Ectodermal cell (in vitro differentiated cells): ENCODE measurements around the gene SLC24A3.

ENCODE experiments used
- H3K27ac ChIP-seq: 2 replicates; pipeline ENCODE4 v1.7.0; 2013; ENCODE audit warnings: mild to moderate bottlenecking, low read depth, low read length; ENCODE audit not compliant: insufficient read depth, poor library complexity, severe bottlenecking
- H3K27me3 ChIP-seq: 2 replicates; pipeline ENCODE4 v1.7.0; 2013; ENCODE audit warnings: mild to moderate bottlenecking, low read length; ENCODE audit not compliant: insufficient read depth, control insufficient read depth, poor library complexity, severe bottlenecking
- H3K36me3 ChIP-seq: one replicate; pipeline ENCODE4 v1.7.0; 2013; ENCODE audit warnings: low read length; ENCODE audit not compliant: control insufficient read depth, insufficient read depth
- H3K4me1 ChIP-seq: one replicate; pipeline ENCODE4 v1.7.0; 2013; ENCODE audit warnings: low read length; ENCODE audit not compliant: control insufficient read depth, insufficient read depth
- H3K4me3 ChIP-seq: 2 replicates; pipeline ENCODE4 v1.7.0; 2013; ENCODE audit warnings: low read depth, low read length, control low read depth; ENCODE audit not compliant: insufficient read depth
- H3K9me3 ChIP-seq: 2 replicates; pipeline ENCODE4 v1.7.0; 2013; ENCODE audit warnings: mild to moderate bottlenecking, low read length, moderate library complexity; ENCODE audit not compliant: control insufficient read depth
- whole genome bisulfite sequencing, 2 experiments: methylation state at CpG; one replicate each; pipeline ENCODE4 v1.1.7; 2013; ENCODE audit warnings: missing lambda C conversion rate in 2 of 2; 5-methylcytosine and 5-hydroxymethylcytosine counted together

Gene SLC24A3

DNA sequence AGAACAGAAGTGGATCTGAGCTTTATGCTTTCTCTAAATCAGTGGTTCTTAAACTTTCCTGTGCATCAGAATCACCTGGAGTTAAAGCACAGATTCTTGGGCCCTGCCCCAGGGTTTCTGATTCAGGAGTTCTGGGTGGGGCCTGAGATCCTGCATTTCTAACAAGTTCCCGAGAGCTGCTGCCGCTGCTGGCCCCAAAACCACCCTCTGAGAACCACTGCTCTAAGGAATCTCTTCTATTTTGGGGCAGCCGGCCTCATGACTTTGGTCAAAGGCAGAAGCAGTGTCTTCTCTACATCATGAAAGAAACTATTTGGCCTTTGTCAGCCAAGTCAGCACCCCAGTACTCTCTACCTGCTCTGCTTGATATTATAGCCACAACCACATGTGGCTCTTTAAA is 503.5 kb downstream of the SLC24A3 start:
- no peak overlapping the region for H3K4me3 ChIP-seq

DNA sequence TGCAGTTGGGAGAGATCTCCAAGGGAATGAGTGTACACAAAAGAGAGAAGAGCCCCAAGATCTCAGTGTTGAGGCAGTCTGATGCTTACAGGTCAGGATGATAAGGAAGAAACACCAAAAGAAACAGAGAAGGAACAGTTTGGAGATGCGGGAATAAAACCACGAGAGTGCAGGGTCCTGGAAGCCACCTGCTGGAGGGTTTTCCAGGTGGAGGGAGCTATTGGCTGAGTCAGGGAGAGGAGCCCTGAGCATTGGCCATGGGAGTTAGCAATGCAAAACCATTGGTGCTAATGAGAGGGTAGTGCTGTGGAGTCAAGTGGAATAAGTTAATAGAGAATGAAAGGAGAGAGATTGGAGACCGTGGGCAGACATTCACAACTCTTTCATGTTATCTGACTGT is 506.4 kb downstream of the SLC24A3 start:
- H3K9me3 ChIP-seq, result no peaks in the 10 kb centered on the region
- WGBS, 2 experiments, result 89 to 91% methylated on average over 3 of the region's 3 CpGs
- no peaks in the 10 kb centered on the region for H3K27me3 ChIP-seq
- no peak overlapping the region for H3K4me3 ChIP-seq
- no peaks in the 10 kb centered on the region for H3K4me1 ChIP-seq
- no peak overlapping the region for H3K27ac ChIP-seq
- no peaks in the 10 kb centered on the region for H3K36me3 ChIP-seq

More for the DNA sequence above, 503.5 kb downstream of the SLC24A3 start:
- no peaks in the 10 kb centered on the region for H3K36me3 ChIP-seq
- no peaks in the 10 kb centered on the region for H3K27me3 ChIP-seq
- no peaks in the 10 kb centered on the region for H3K9me3 ChIP-seq
- H3K27ac ChIP-seq, result no peak overlapping the region
- WGBS, 2 experiments, result 90 to 92% methylated on average over 3 of the region's 3 CpGs
- H3K4me1 ChIP-seq, result no peaks in the 10 kb centered on the region

DNA sequence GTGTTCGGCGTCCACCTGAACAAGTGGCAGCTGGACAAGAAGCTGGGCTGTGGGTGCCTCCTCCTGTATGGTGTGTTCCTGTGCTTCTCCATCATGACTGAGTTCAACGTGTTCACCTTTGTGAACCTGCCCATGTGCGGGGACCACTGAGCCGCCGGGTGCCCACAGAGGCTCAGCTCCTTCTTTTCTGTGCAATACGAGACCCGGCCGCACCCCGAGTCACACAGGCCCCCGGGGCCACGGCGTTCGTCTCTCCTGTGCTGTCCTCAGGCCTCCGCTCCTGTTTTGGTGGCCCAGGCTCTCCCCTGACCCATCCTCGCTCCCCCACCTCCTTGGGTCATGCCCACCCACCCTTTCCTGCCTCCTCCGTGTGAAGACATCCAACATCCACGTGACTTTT is 508.5 kb downstream of the SLC24A3 start:
- WGBS, 2 experiments, result 93 to 94% methylated on average over 18 of the region's 18 CpGs
- Histone ChIP-seq H3K4me3 (no peak overlapping the region), H3K27me3 (no peaks in the 10 kb centered on the region), H3K36me3 (no peaks in the 10 kb centered on the region), H3K4me1 (no peaks in the 10 kb centered on the region), H3K9me3 (no peaks in the 10 kb centered on the region), H3K27ac (no peak overlapping the region)

DNA sequence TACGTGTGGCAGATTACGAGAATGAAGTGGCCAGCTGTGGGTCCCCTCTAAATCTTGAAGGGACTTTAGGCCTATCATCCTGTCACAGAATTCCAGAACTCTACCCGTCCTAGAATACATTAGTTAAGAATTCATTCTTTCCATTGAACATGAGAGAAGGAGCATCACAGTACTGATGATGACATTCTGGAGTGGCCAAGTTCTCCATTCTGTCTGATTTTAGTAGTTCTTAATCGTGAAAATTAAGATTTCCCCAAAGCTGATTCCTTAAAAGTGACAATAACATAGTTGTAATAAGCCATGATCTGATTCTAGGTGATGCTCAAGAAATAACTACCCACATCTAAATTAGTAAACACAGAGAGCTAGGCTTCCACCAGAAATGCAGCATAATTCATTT is 510.6 kb downstream of the SLC24A3 start:
- no peaks in the 10 kb centered on the region for H3K27me3 ChIP-seq
- no peak overlapping the region for H3K4me3 ChIP-seq
- no peaks in the 10 kb centered on the region for H3K4me1 ChIP-seq
- H3K9me3 ChIP-seq, result no peaks in the 10 kb centered on the region
- H3K27ac ChIP-seq, result no peak overlapping the region
- H3K36me3 ChIP-seq, result no peaks in the 10 kb centered on the region
- 89 to 94% methylated on average over 4 of the region's 4 CpGs for WGBS, 2 experiments

DNA sequence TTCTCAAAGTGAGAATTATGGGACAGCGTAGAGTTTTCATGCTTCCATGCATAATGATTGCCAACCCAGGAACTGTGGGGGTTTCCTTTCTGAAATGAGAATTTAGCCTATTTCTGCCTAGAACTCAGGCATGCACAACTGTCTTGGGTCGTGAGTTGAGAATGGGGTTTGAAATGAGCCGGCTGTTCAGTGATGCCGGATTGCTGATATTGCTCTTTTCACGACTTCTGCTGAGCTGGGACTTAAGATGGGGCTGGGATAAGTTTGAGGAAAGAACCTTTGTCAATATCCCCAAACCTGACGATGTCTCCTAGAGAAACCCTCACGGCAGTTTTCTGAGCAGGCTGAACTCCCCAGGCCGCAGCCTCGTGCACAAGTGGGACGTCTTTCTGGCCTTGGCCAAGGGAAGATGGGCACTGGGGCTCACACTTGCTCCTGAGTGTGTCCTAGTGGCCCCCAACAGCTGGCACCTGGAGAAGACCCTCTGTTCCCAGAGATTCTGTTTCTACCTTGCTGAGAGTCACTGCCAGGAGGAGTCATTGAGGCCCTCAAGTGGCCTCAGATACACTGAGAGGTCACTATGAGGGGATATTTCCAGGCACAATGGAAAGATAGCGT is 511.5 kb downstream of the SLC24A3 start:
- Histone ChIP-seq H3K9me3 (no peaks in the 10 kb centered on the region), H3K36me3 (no peaks in the 10 kb centered on the region), H3K4me1 (no peaks in the 10 kb centered on the region), H3K4me3 (no peak overlapping the region), H3K27me3 (no peaks in the 10 kb centered on the region), H3K27ac (no peak overlapping the region)
- 87% methylated on average over 11 of the region's 11 CpGs for WGBS, 2 experiments

DNA sequence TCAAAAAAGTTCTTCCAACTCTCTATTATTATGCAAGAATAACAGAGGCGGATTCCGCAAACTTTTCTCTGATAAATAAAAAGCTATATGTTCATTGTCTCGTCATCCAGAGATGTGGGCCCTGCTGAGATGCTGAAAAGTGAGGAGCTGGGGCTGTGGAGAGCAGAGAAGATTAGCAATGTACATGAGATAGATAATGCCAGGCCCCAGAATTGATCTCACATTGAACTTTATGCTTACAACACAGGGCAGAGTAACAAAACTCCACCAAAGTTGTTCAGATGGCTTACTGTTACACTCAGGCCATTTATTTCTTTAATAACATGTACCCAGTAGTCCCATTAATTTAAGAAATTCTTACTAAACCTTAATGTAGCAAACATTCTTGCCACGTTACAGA is 512.9 kb downstream of the SLC24A3 start:
- Histone ChIP-seq H3K4me3 (no peak overlapping the region), H3K36me3 (no peaks in the 10 kb centered on the region), H3K27ac (no peak overlapping the region), H3K27me3 (no peaks in the 10 kb centered on the region), H3K4me1 (no peaks in the 10 kb centered on the region), H3K9me3 (no peaks in the 10 kb centered on the region)
- 94 to 100% methylated on average over 4 of the region's 4 CpGs for WGBS, 2 experiments

DNA sequence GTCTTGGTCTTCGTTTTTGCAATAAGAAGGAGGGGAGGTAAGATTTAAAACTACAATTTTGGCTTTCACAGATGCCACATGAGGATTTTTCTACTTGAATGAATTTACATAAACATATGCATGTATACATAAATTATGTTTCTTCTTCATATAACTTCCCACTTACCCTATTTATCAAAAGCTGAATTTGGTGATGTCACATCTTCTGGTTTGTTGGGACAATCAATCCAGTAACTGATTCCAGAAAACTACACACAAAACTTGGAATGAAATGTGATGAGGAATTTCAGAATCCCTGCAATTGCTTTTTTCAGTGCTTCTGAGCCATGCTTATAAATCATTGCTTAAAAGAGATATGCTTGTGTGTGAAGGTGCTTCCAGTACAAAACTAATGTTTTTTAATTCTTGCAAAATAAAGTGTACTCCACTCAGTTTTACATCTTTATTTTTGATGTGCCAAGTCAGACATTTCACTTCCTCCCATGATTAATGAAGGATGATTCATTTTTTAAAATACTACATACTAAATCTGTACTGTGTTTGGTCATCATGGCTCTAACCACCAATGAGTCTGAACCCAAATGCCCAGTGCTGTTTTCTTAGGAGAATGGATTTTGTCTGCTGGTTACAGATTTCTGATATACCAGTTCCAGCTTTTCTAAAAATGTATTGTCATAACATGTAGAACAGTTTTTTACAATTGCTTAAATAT is 513.5 kb downstream of the SLC24A3 start:
- H3K9me3 ChIP-seq, result no peaks in the 10 kb centered on the region
- H3K4me1 ChIP-seq, result no peaks in the 10 kb centered on the region
- H3K4me3 ChIP-seq, result no peak overlapping the region
- no peaks in the 10 kb centered on the region for H3K27me3 ChIP-seq
- H3K36me3 ChIP-seq, result no peaks in the 10 kb centered on the region
- no peak overlapping the region for H3K27ac ChIP-seq
- WGBS, 2 experiments, result 100% methylated on average over 1 of the region's 1 CpG; no CpG with 5 or more reads in 1 of the 2 experiments

DNA sequence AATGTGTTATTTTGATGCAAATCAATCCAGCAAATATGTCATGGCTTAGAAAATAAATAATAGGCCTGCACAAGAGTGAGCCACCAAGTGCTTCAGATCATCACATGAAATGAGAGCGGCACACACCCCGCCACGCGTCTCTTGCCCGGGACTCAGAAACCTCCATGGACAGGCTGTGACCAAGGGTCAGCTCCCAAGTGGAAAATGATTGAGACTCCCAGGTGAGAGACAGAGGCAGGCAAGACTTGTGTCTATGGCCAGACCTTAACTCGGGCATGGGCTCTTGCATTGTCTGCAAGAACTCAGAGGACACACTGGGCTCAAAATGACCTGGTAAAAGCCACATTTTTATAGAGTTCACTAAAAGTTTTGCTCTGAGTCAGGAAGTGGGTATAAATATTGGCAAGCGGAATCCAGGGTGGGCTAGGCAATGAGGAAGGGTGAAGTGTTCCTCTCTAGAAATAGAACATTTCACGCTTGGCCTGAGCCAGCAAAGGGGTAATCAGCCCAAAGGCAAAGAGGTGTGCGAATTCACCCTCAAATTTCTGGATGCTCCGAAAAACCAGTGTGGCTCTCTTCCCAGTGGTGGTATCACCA is 514.9 kb downstream of the SLC24A3 start:
- 94 to 95% methylated on average over 10 of the region's 10 CpGs for WGBS, 2 experiments
- no peaks in the 10 kb centered on the region for H3K9me3 ChIP-seq
- no peak overlapping the region for H3K4me3 ChIP-seq
- no peaks in the 10 kb centered on the region for H3K36me3 ChIP-seq
- no peaks in the 10 kb centered on the region for H3K4me1 ChIP-seq
- no peak overlapping the region for H3K27ac ChIP-seq
- H3K27me3 ChIP-seq, result no peaks in the 10 kb centered on the region

DNA sequence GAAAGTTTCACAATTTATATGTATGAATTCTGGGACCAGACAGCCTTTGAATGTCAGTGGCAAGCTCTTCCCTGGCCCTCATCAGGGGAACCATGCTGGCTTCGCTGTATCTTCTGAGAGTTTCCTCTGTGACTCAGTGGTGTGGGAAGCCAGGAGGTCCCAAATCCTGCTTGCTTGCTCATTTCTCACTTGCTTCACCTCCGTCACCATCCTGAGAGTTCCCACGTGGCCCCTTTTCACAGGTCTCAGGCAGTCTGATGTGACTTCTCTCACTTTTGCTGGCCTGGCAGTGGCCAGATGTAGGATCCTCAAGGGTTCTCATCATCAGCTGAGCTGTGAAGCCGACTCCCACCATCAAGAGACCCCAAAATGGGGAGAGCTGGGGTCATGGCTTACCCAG is 517.2 kb downstream of the SLC24A3 start:
- H3K27ac ChIP-seq, result no peak overlapping the region
- no peaks in the 10 kb centered on the region for H3K9me3 ChIP-seq
- no peak overlapping the region for H3K4me3 ChIP-seq
- no peaks in the 10 kb centered on the region for H3K4me1 ChIP-seq
- no peaks in the 10 kb centered on the region for H3K27me3 ChIP-seq
- 89 to 94% methylated on average over 4 of the region's 4 CpGs for WGBS, 2 experiments
- no peaks in the 10 kb centered on the region for H3K36me3 ChIP-seq

DNA sequence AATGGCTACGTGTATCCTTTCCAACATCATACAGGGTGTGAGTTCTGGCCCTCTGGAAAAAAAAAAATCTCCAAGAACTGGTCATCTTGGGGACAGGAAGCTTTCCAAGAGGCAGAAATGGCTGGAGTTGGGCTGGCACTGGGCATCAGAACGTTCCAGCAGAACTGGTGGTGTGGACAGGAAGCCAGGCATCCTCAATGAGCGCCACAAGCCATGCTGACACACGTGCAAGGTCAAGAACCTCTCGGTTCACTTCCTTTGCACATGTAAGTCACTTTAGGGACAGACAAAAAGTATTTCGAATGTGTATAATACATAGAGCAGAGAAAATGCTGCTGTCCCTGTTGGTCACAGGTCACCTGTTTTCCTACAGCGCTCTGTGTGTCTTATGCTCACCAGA is 518.3 kb downstream of the SLC24A3 start:
- Histone ChIP-seq H3K27ac (no peak overlapping the region), H3K4me3 (no peak overlapping the region), H3K27me3 (no peaks in the 10 kb centered on the region), H3K36me3 (no peaks in the 10 kb centered on the region), H3K4me1 (no peaks in the 10 kb centered on the region), H3K9me3 (no peaks in the 10 kb centered on the region)
- 90 to 93% methylated on average over 7 of the region's 7 CpGs for WGBS, 2 experiments
